ENCODE results near the gene GJB1.

Gene GJB1

DNA sequence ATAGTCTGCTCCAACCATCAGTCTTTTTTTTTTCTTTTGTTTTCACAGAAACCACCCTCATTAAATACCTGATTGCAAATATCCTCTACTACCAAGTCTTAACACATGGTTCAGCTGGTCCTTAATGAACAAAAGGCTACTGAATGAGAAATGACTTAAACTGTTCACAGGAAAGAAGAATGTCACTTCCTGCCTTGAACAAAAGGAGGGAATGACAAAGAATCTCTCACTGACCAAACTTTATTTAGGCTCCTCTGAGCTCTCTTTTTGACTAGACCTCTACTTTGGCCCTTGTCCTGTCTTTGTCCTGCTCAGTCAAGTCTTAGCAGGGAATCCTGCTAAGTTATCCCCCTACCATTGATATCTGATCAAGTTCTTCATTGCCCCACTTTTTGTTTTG, 31.8 kb upstream of the GJB1 start:
- DNase-seq (ENCODE audit: low read depth in 1 of 2, low spot score in 1 of 2): no peak
- in situ Hi-C loops (cut with HindIII; ENCODE audit: low pct_unique_long_range_greater_than_20kb, low sequenced_read_pairs): no loop called here
- no peak for TF ChIP-seq JUND (IDR thresholded peaks at IDR 0.05; ENCODE audit: low read depth)

DNA sequence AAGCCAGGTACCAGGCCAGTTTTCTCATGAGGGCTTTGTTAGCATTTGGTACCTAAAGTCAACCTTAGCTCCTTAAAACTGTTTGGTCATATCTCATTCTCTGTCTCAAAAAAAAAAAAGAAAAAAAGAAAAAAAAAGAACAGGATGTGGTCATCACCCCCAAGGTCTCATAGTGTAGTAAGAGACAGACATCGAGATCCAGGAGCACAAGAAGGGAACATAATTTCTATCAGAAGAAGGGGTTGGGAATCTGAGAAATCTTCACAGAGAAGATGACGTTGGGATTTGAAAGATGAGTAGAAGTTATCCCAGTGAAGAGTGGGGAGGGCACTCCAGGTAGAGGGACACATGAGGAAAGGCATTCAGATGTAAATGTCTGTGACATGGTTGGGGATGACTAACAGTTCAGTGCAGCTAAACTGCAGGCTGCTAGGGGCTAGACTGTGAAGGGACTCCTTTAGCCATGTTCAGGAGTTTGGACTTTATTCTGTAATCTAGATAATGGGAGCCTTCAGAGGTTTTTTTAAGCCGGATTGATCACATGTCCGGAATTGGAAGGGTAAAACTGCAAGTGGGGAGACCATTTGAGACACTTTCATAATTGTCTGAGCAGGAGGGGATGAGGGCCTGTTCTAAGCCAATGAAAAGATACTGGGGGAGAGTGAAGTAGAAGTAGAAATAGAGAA, 26.9 kb upstream of the GJB1 start:
- no peak for TF ChIP-seq JUND (IDR thresholded peaks at IDR 0.05; ENCODE audit: low read depth)
- in situ Hi-C loops (cut with HindIII; ENCODE audit: low pct_unique_long_range_greater_than_20kb, low sequenced_read_pairs): no loop called here
- DNase-seq (ENCODE audit: low read depth in 1 of 2, low spot score in 1 of 2): no peak

- in situ Hi-C loops (cut with HindIII; ENCODE audit: low pct_unique_long_range_greater_than_20kb, low sequenced_read_pairs): no loop called here
- DNase-seq (ENCODE audit: low read depth in 1 of 2, low spot score in 1 of 2): no peak
- no peak for TF ChIP-seq JUND (IDR thresholded peaks at IDR 0.05; ENCODE audit: low read depth)
Observed at GRCh38 chrX:71198066-71198465, 25.0 kb upstream of the GJB1 start.

GRCh38 chrX:71199252-71200008, 23.6 kb upstream of the GJB1 start:
- no peak for TF ChIP-seq JUND (IDR thresholded peaks at IDR 0.05; ENCODE audit: low read depth)
- DNase-seq (ENCODE audit: low read depth in 1 of 2, low spot score in 1 of 2): no peak
- in situ Hi-C loops (cut with HindIII; ENCODE audit: low pct_unique_long_range_greater_than_20kb, low sequenced_read_pairs): no loop called here

- in situ Hi-C loops (cut with HindIII; ENCODE audit: low pct_unique_long_range_greater_than_20kb, low sequenced_read_pairs): no loop called here
- DNase-seq (ENCODE audit: low read depth in 1 of 2, low spot score in 1 of 2): no peak
- TF ChIP-seq JUND (IDR thresholded peaks at IDR 0.05; ENCODE audit: low read depth): no peak
Observed at GRCh38 chrX:71210816-71211215, 12.2 kb upstream of the GJB1 start.

- peak in 1 of 2 experiments; percentile 56 for DNase-seq (ENCODE audit: low read depth in 1 of 2, low spot score in 1 of 2)
- in situ Hi-C loops (cut with HindIII; ENCODE audit: low pct_unique_long_range_greater_than_20kb, low sequenced_read_pairs): no loop called here
- no peak for TF ChIP-seq JUND (IDR thresholded peaks at IDR 0.05; ENCODE audit: low read depth)
Observed at GRCh38 chrX:71212536-71212935, 10.5 kb upstream of the GJB1 start.

- no peak for DNase-seq (ENCODE audit: low read depth in 1 of 2, low spot score in 1 of 2)
- TF ChIP-seq JUND (IDR thresholded peaks at IDR 0.05; ENCODE audit: low read depth): no peak
- in situ Hi-C loops (cut with HindIII; ENCODE audit: low pct_unique_long_range_greater_than_20kb, low sequenced_read_pairs): no loop called here
Observed at GRCh38 chrX:71214152-71214551, 8.9 kb upstream of the GJB1 start.

- no peak for DNase-seq (ENCODE audit: low read depth in 1 of 2, low spot score in 1 of 2)
- in situ Hi-C loops (cut with HindIII; ENCODE audit: low pct_unique_long_range_greater_than_20kb, low sequenced_read_pairs): no loop called here
- TF ChIP-seq JUND (IDR thresholded peaks at IDR 0.05; ENCODE audit: low read depth): no peak
Observed at GRCh38 chrX:71214604-71215337, 8.3 kb upstream of the GJB1 start.

- DNase-seq (ENCODE audit: low read depth in 1 of 2, low spot score in 1 of 2): no peak
- no peak for TF ChIP-seq JUND (IDR thresholded peaks at IDR 0.05; ENCODE audit: low read depth)
- in situ Hi-C loops (cut with HindIII; ENCODE audit: low pct_unique_long_range_greater_than_20kb, low sequenced_read_pairs): no loop called here
Observed at GRCh38 chrX:71215338-71215912, 7.6 kb upstream of the GJB1 start.

DNA sequence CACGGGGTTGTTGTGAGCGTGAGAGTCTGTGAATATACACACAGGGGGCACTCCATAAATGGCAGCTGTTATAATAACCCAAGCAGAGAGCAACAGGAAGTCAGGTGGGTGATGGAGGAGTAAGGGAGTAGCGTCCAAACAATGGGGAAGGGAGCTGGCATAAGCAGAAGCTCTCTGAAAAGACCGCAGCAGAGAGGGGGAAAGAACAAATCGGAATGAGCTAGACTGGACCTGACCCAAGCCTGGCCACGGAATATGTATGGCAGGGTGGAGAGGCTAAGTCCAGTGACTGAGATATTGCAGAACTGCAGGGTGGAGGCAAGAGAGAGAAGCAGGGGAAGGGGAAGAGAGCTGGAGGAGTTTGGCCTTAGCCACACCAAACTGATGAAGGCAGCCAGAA, 6.5 kb upstream of the GJB1 start:
- no peak for TF ChIP-seq JUND (IDR thresholded peaks at IDR 0.05; ENCODE audit: low read depth)
- no peak for DNase-seq (ENCODE audit: low read depth in 1 of 2, low spot score in 1 of 2)
- in situ Hi-C loops (cut with HindIII; ENCODE audit: low pct_unique_long_range_greater_than_20kb, low sequenced_read_pairs): no loop called here

GRCh38 chrX:71217298-71217697, 5.7 kb upstream of the GJB1 start:
- no peak for TF ChIP-seq JUND (IDR thresholded peaks at IDR 0.05; ENCODE audit: low read depth)
- in situ Hi-C loops (cut with HindIII; ENCODE audit: low pct_unique_long_range_greater_than_20kb, low sequenced_read_pairs): no loop called here
- DNase-seq (ENCODE audit: low read depth in 1 of 2, low spot score in 1 of 2): no peak

GRCh38 chrX:71221145-71221544, 1.9 kb upstream of the GJB1 start:
- no peak for DNase-seq (ENCODE audit: low read depth in 1 of 2, low spot score in 1 of 2)
- in situ Hi-C loops (cut with HindIII; ENCODE audit: low pct_unique_long_range_greater_than_20kb, low sequenced_read_pairs): no loop called here
- no peak for TF ChIP-seq JUND (IDR thresholded peaks at IDR 0.05; ENCODE audit: low read depth)

Measured in T47D (cell line).